Spleen (tissue), 11 donors: ENCODE data around the gene ZMYM4. TPM values are rescaled to one million over a fixed set of nuclear protein-coding genes. Genes with fewer than 3 reads are reported as not detected.

Experiments
- DNase-seq: peaks from one replicate; pipeline ENCODE4 v3.0.0-alpha.2; 2020
- H3K27ac ChIP-seq, 8 donors: fragments of 200-600 bp; sonication (generic) in 7 of 8; 1 replicate in 4 of 8; 2 replicates in 4 of 8; pipeline versions ENCODE4 v1.5.0 to v1.8.0; 2016 to 2021; ENCODE audit warnings: inconsistent platforms in 4 of 8, mild to moderate bottlenecking in 4 of 8, moderate library complexity in 1 of 8
- H3K27me3 ChIP-seq, 7 donors: fragments of 200-600 bp; sonication (generic) in 6 of 7; replicated peaks in 1 of 7; 1 replicate in 4 of 7; 2 replicates in 3 of 7; pipeline versions ENCODE4 v1.5.0 to v1.8.0; 2016 to 2021; ENCODE audit warnings: inconsistent platforms in 3 of 7, mild to moderate bottlenecking in 1 of 7
- H3K36me3 ChIP-seq, 6 donors: fragments of 200-600 bp; sonication (generic) in 5 of 6; 1 replicate in 4 of 6; 2 replicates in 2 of 6; pipeline versions ENCODE4 v1.5.0 to v1.8.0; 2016 to 2021; ENCODE audit warnings: inconsistent platforms in 2 of 6
- H3K4me1 ChIP-seq, 6 donors: fragments of 200-600 bp; sonication (generic) in 5 of 6; 1 replicate in 3 of 6; 2 replicates in 3 of 6; pipeline versions ENCODE4 v1.5.0 to v1.8.0; 2016 to 2021; ENCODE audit warnings: inconsistent platforms in 3 of 6
- H3K4me3 ChIP-seq, 8 donors: fragments of 200-600 bp; sonication (generic) in 7 of 8; 1 replicate in 4 of 8; 2 replicates in 4 of 8; pipeline versions ENCODE4 v1.5.0 to v1.8.0; 2016 to 2021; ENCODE audit warnings: inconsistent platforms in 4 of 8, mild to moderate bottlenecking in 4 of 8, moderate library complexity in 2 of 8
- H3K9me3 ChIP-seq, 8 donors: fragments of 200-600 bp; sonication (generic) in 7 of 8; 1 replicate in 4 of 8; 2 replicates in 4 of 8; pipeline versions ENCODE4 v1.5.0 to v1.8.0; 2016 to 2021; ENCODE audit warnings: inconsistent platforms in 4 of 8
- CTCF ChIP-seq, 11 experiments: fragments of 200-600 bp in 7 of 11; fragments of 450-650 bp in 4 of 11; sonication (generic) in 4 of 11; IDR thresholded peaks in 8 of 11; conservative IDR thresholded peaks in 3 of 11; 1 replicate in 7 of 11; 2 replicates in 4 of 11; pipeline versions ENCODE4 v1.4.0 to v1.8.0; 2016 to 2021; ENCODE audit warnings: antibody characterized with exemption in 11 of 11, inconsistent platforms in 4 of 11, mild to moderate bottlenecking in 1 of 11
- POLR2A ChIP-seq, 3 donors: fragments of 450-650 bp; IDR thresholded peaks; one replicate each; pipeline ENCODE4 v1.5.1; 2017; ENCODE audit warnings: antibody characterized with exemption in 3 of 3, mild to moderate bottlenecking in 1 of 3
- POLR2AphosphoS5 ChIP-seq, 3 donors: sonication (generic); formaldehyde crosslinking; IDR thresholded peaks; one replicate each; pipeline ENCODE4 v1.5.1; 2017; ENCODE audit warnings: antibody characterized with exemption in 3 of 3
- WGBS, 5 donors: extraction: QIAGEN DNeasy Blood & Tissue Kit in 3 of 5; methylation state at CpG; one replicate each; pipeline versions ENCODE4 v1.1.5 to v1.1.7; 2013 to 2018; 5-methylcytosine and 5-hydroxymethylcytosine counted together
- intact Hi-C: fragments of 100-400 bp; cut with DNase I; formaldehyde crosslinking; loops from one replicate; pipeline ENCODE4 v1.15.0; 2023; ENCODE audit warnings: low total_unique reads
- polyA plus RNA-seq, 3 donors: library from polyadenylated mRNA; stranded (reverse); fragments of 200-250 nt; gene quantifications; one replicate each; pipeline ENCODE4 v1.2.1, GENCODE V29; 2013
- total RNA-seq, 7 donors: library from RNA; depleted of rRNA in 3 of 7; stranded (reverse); fragments of >200 nt in 3 of 7; fragmentation: NEBNext Ultra II Directional in 4 of 7; extraction: Animal tissue kit (Norgen Biotek cat#: 25700) in 4 of 7; gene quantifications; one replicate each; pipeline versions ENCODE4 v1.1.0 to v1.2.1, GENCODE V29; 2016 to 2021
- donor health status: healthy with polysubstance abuse.
- donor health status: DM: no; HTN: no; CAD: no; lungs with moderate emphysema.
- donor health status: DM: no; HTN: no; CAD: no.
- donor health status: Bipolar disorder and iron deficiency.
- donor health status: healthy.
- donor health status: DM: no; HTN: no; CAD: no.
- donor health status: DM: yes; HTN: yes; CAD: no.

Gene ZMYM4
- total and polyA plus RNA-seq, 10 donors: 9.0 to 70.2 (median 47.1) TPM

GRCh38 chr1:35406103-35406502, 137.6 kb downstream of the ZMYM4 start:
- Histone ChIP-seq H3K27ac (no peak overlapping the region), H3K9me3 (no peaks in the 10 kb centered on the region), H3K27me3 (no peaks in the 10 kb centered on the region), H3K4me3 (no peak overlapping the region), H3K4me1 (peaks cover 0 to 1% (median 0%) of the 10 kb centered on the region in 6 donors), H3K36me3 (peaks cover 3 to 98% (median 65%) of the 10 kb centered on the region in 6 donors)
- TF ChIP-seq POLR2AphosphoS5 (IDR thresholded peaks at IDR 0.05) (no peak), CTCF (IDR thresholded peaks at IDR 0.05 in 8 of 11, conservative IDR thresholded peaks at IDR 0.05 in 3 of 11) (no peak), POLR2A (IDR thresholded peaks at IDR 0.05) (no peak)
- no peak for DNase-seq
- intact Hi-C loops: no loop called here

GRCh38 chr1:35407743-35408142, 139.2 kb downstream of the ZMYM4 start:
- Histone ChIP-seq H3K36me3 (peaks cover 3 to 86% (median 65%) of the 10 kb centered on the region in 6 donors), H3K27ac (no peak overlapping the region), H3K4me1 (peaks cover 0 to 5% (median 0%) of the 10 kb centered on the region in 6 donors), H3K9me3 (no peaks in the 10 kb centered on the region), H3K27me3 (no peaks in the 10 kb centered on the region), H3K4me3 (no peak overlapping the region)
- WGBS, 5 donors: 95 to 100% (median 97%) methylated on average over 4 of the region's 4 CpGs
- DNase-seq: no peak
- no peak for TF ChIP-seq POLR2A (IDR thresholded peaks at IDR 0.05)
- TF ChIP-seq POLR2AphosphoS5 (IDR thresholded peaks at IDR 0.05): no peak
- TF ChIP-seq CTCF (IDR thresholded peaks at IDR 0.05 in 8 of 11, conservative IDR thresholded peaks at IDR 0.05 in 3 of 11): no peak
- intact Hi-C loops: no loop called here

- no peak for TF ChIP-seq POLR2AphosphoS5 (IDR thresholded peaks at IDR 0.05)
- TF ChIP-seq POLR2A (IDR thresholded peaks at IDR 0.05): no peak
- Histone ChIP-seq H3K36me3 (peaks cover 3 to 80% (median 60%) of the 10 kb centered on the region in 6 donors), H3K27ac (no peak overlapping the region), H3K4me1 (peaks cover 0 to 5% (median 0%) of the 10 kb centered on the region in 6 donors), H3K27me3 (no peaks in the 10 kb centered on the region), H3K4me3 (no peak overlapping the region), H3K9me3 (no peaks in the 10 kb centered on the region)
- 93 to 100% (median 98%) methylated on average over 1 of the region's 1 CpG for WGBS, 5 donors
- no peak for DNase-seq
- intact Hi-C loops: no loop called here
These were observed 140.4 kb downstream of the ZMYM4 start for GRCh38 chr1:35408925-35409324.

- no peak for DNase-seq
- Histone ChIP-seq H3K9me3 (no peaks in the 10 kb centered on the region), H3K27me3 (no peaks in the 10 kb centered on the region), H3K4me1 (peaks cover 0 to 9% (median 0%) of the 10 kb centered on the region in 6 donors), H3K27ac (no peak overlapping the region), H3K36me3 (peaks cover 0 to 50% (median 1%) of the 10 kb centered on the region in 6 donors), H3K4me3 (no peak overlapping the region)
- 34 to 46% (median 43%) methylated on average over 2 of the region's 2 CpGs for WGBS, 5 donors
- TF ChIP-seq CTCF (IDR thresholded peaks at IDR 0.05 in 8 of 11, conservative IDR thresholded peaks at IDR 0.05 in 3 of 11) (no peak), POLR2AphosphoS5 (IDR thresholded peaks at IDR 0.05) (no peak), POLR2A (IDR thresholded peaks at IDR 0.05) (no peak)
- intact Hi-C loops: no loop called here
These were observed 157.6 kb downstream of the ZMYM4 start for GRCh38 chr1:35426097-35426586.
